Naive thymus-derived CD4-positive, alpha-beta T cell (primary cell): ENCODE results near the gene ACVRL1. TPM values are rescaled to one million over a fixed set of nuclear protein-coding genes. Genes with fewer than 3 reads are reported as not detected.

Experiments used
- ATAC-seq: fragments of 150-1000 bp; cut with Tn5 transposase; 2 replicates; pipeline ENCODE4 v1.10.0; 2021; ENCODE audit warnings: mild to moderate bottlenecking, moderate library complexity
- CTCF ChIA-PET: fragments of 350-600 bp; sonication (Branson Sonifier 250); formaldehyde crosslinking; loops from one replicate; lab custom pipeline; 2021; ENCODE audit warnings: antibody characterized with exemption; lab: Charles Lee
- POLR2A ChIA-PET: fragments of 350-600 bp; sonication (Branson Sonifier 250); formaldehyde crosslinking; loops from one replicate; lab custom pipeline; 2021; ENCODE audit warnings: antibody characterized with exemption, inconsistent platforms; lab: Charles Lee
- DNase-seq, 9 donors: peaks; one replicate each; pipeline versions ENCODE4 v3.0.0 to v3.0.0-alpha.2; 2020 to 2022; ENCODE audit warnings: mixed read lengths in 1 of 9
- H3K27ac ChIP-seq: one replicate; pipeline ENCODE4 v1.7.0; 2013; ENCODE audit warnings: mild to moderate bottlenecking, low read depth, low read length, moderate library complexity
- H3K27me3 ChIP-seq, 2 donors: one replicate each; pipeline ENCODE4 v1.7.0; 2013; ENCODE audit warnings: low read length in 2 of 2, mild to moderate bottlenecking in 2 of 2, moderate library complexity in 2 of 2; ENCODE audit not compliant: control insufficient read depth in 2 of 2, insufficient read depth in 2 of 2
- H3K36me3 ChIP-seq, 3 experiments: 1 replicate in 2 of 3; 2 replicates in 1 of 3; pipeline ENCODE4 v1.7.0; 2013; ENCODE audit warnings: low read length in 3 of 3, mild to moderate bottlenecking in 3 of 3, moderate library complexity in 1 of 3; ENCODE audit not compliant: insufficient read depth in 3 of 3, control insufficient read depth in 2 of 3
- H3K4me1 ChIP-seq, 2 donors: one replicate each; pipeline ENCODE4 v1.7.0; 2013; ENCODE audit warnings: low read length in 2 of 2, mild to moderate bottlenecking in 2 of 2, moderate library complexity in 1 of 2; ENCODE audit not compliant: control insufficient read depth in 2 of 2, insufficient read depth in 2 of 2
- H3K4me3 ChIP-seq: 2 replicates; pipeline ENCODE4 v1.7.0; 2013; ENCODE audit warnings: mild to moderate bottlenecking, low read length
- H3K9me3 ChIP-seq, 3 experiments: 1 replicate in 2 of 3; 2 replicates in 1 of 3; pipeline ENCODE4 v1.7.0; 2013; ENCODE audit warnings: low read length in 3 of 3; ENCODE audit not compliant: control insufficient read depth in 2 of 3
- H3K27ac Mint-ChIP-seq, 9 donors: one replicate each; pipeline ENCODE4 v1.8.0; 2020 to 2022; ENCODE audit warnings: mixed read lengths in 9 of 9, mild to moderate bottlenecking in 8 of 9, moderate library complexity in 5 of 9, inconsistent platforms in 2 of 9
- H3K27me3 Mint-ChIP-seq, 5 donors: one replicate each; pipeline ENCODE4 v1.8.0; 2021 to 2022; ENCODE audit warnings: mixed read lengths in 5 of 5, mild to moderate bottlenecking in 1 of 5
- H3K36me3 Mint-ChIP-seq, 5 donors: one replicate each; pipeline ENCODE4 v1.8.0; 2020 to 2022; ENCODE audit warnings: mixed read lengths in 5 of 5, mild to moderate bottlenecking in 3 of 5, inconsistent platforms in 1 of 5
- H3K4me1 Mint-ChIP-seq, 7 donors: one replicate each; pipeline ENCODE4 v1.8.0; 2020 to 2022; ENCODE audit warnings: mixed read lengths in 7 of 7, mild to moderate bottlenecking in 3 of 7, inconsistent platforms in 1 of 7
- H3K4me3 Mint-ChIP-seq, 10 donors: one replicate each; pipeline ENCODE4 v1.8.0; 2020 to 2022; ENCODE audit warnings: mild to moderate bottlenecking in 10 of 10, mixed read lengths in 10 of 10, moderate library complexity in 6 of 10, inconsistent platforms in 2 of 10
- H3K9me3 Mint-ChIP-seq, 11 donors: one replicate each; pipeline ENCODE4 v1.8.0; 2020 to 2022; ENCODE audit warnings: mixed read lengths in 11 of 11, mild to moderate bottlenecking in 4 of 11, inconsistent platforms in 1 of 11, moderate library complexity in 1 of 11
- intact Hi-C, 2 donors: fragments of 100-400 bp; cut with micrococcal nuclease; formaldehyde crosslinking; loops; one replicate each; pipeline ENCODE4 v1.15.1; 2023
- polyA plus RNA-seq, 2 donors: library from polyadenylated mRNA; unstranded; fragments of 300-500 nt; fragmentation: Illumina TruSeq; gene quantifications; one replicate each; pipeline ENCODE4 v1.2.3, GENCODE V29; 2021
- total RNA-seq, 6 experiments: library from RNA in 5 of 6; stranded (reverse) in 5 of 6; gene quantifications; 1 replicate in 5 of 6; 2 replicates in 1 of 6; pipeline ENCODE4 v1.2.3 and lab custom pipeline; 2021 to 2026

ACVRL1 gene
- total and polyA plus RNA-seq, 7 experiments from 2014 or later = 0.64 to 0.70 TPM; not detected in 5

GRCh38 chr12:51923506-51924365, 16.4 kb downstream of the ACVRL1 start:
- Mint-ChIP-seq H3K4me3 (peak overlapping the region in 5 of 10 donors; percentile 21 to 53 (median 44)), H3K36me3 (no peaks in the 10 kb centered on the region), H3K27ac (peak overlapping the region in 1 of 9 donors; percentile 42), H3K9me3 (peaks cover 0 to 1% (median 0%) of the 10 kb centered on the region in 11 donors), H3K27me3 (peaks cover 0 to 13% (median 0%) of the 10 kb centered on the region in 5 donors), H3K4me1 (peaks cover 5 to 12% (median 9%) of the 10 kb centered on the region in 7 donors)
- no peaks in the 10 kb centered on the region for H3K36me3 ChIP-seq
- CTCF ChIA-PET = interaction anchor here (0.8 to 5.5 kb wide), 7 partner anchors 26 to 109 kb away, joined by 3 to 35 read pairs (median 3); no protein-coding TSS in a partner anchor
- intact Hi-C loops = loop anchor here in 1 of 2 donors (1.0 kb wide), 1 partner anchor 100 kb away; no protein-coding TSS in a partner anchor
- H3K27ac ChIP-seq = no peak overlapping the region
- no peaks in the 10 kb centered on the region for H3K9me3 ChIP-seq
- POLR2A ChIA-PET = no interaction called here
- DNase-seq (peak; percentile 12 to 66 (median 42)), ATAC-seq (peak; percentile 83)
- no peak overlapping the region for H3K4me3 ChIP-seq
- no peaks in the 10 kb centered on the region for H3K4me1 ChIP-seq
- H3K27me3 ChIP-seq = peaks cover 0 to 3% of the 10 kb centered on the region in 2 donors

DNA sequence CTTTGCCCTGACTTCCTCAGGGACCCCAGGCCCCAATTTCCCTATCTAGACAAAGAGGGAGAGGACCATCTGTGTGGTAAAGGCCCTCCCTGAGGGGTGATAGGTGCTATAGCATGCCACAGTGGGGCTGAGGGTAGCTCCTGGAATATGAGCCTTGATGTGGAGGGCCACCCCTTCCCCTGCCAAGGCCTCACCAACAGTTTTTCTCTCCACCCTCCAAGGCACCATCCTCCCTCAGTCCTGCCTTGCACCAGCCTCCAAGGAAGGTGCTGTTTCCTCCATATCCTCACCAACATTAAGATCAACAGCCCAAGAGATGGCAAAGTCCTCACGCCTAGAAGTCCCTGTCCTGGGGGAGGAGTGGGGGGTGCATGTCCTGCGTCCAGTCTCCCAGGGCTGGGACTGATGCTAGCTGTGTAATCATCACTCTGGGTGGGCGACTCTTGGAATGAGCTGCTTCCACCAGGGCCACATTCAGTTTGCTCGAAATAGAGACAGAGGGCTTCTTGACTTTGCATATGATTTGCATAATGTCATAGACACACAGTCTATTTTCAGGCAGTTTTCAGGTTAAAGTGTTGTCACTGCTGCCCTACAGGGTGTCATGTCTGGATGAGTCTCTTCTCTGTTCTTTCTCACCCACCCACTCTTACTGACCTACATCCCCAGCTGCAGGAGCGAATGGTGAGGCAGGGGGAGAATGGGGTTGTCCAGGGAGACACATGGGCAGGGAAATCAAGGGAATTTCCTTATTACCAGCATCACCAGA, 17.4 kb downstream of the ACVRL1 start:
- Histone ChIP-seq H3K27me3 (peaks cover 0 to 3% of the 10 kb centered on the region in 2 donors), H3K4me3 (no peak overlapping the region), H3K9me3 (no peaks in the 10 kb centered on the region), H3K27ac (no peak overlapping the region), H3K36me3 (no peaks in the 10 kb centered on the region), H3K4me1 (no peaks in the 10 kb centered on the region)
- H3K27ac Mint-ChIP-seq = no peak overlapping the region
- DNase-seq (no peak), ATAC-seq (no peak)
- no peak overlapping the region for H3K4me3 Mint-ChIP-seq
- POLR2A ChIA-PET = no interaction called here
- intact Hi-C loops = no loop called here
- H3K36me3 Mint-ChIP-seq = no peaks in the 10 kb centered on the region
- CTCF ChIA-PET = interaction anchor here (1.0 to 5.5 kb wide), 4 partner anchors 25 to 101 kb away, joined by 3 to 35 read pairs (median 8); no protein-coding TSS in a partner anchor
- peaks cover 0 to 2% (median 0%) of the 10 kb centered on the region in 11 donors for H3K9me3 Mint-ChIP-seq
- peaks cover 0 to 13% (median 0%) of the 10 kb centered on the region in 5 donors for H3K27me3 Mint-ChIP-seq
- H3K4me1 Mint-ChIP-seq = peaks cover 5 to 12% (median 9%) of the 10 kb centered on the region in 7 donors

- peaks cover 5 to 12% (median 9%) of the 10 kb centered on the region in 7 donors for H3K4me1 Mint-ChIP-seq
Observed at GRCh38 chr12:51925346-51926063, 18.2 kb downstream of the ACVRL1 start.

DNA sequence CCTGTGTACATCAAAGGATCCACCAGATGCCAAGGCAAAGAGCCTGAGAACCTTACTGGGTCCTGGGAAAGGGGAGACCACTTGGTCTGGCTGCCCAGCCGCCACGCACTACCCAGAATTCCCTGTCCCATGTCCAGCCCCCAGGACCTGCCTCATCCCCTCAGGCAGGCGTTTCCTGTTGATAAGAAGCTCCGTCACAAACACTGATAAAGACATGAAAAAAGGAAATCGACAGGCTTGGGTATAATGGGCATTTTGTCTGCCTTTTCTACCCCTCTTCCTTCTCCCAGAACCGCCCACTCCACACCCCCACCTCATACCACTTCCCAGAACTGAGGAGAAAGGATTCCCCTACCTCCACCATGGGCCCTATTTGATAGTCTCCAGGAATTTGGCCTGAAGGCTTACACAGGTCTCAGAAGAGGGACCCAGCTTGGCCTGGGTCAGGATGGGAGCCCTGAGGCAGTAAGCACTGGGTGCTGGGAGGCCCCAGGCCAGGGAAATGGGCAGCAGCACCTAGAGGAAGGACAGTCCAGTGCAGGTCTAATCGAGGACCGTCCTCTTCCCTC, 18.8 kb downstream of the ACVRL1 start:
- H3K27ac Mint-ChIP-seq = no peak overlapping the region
- Histone ChIP-seq H3K4me1 (no peaks in the 10 kb centered on the region), H3K36me3 (no peaks in the 10 kb centered on the region), H3K9me3 (no peaks in the 10 kb centered on the region), H3K27ac (no peak overlapping the region), H3K4me3 (no peak overlapping the region), H3K27me3 (peaks cover 0 to 3% of the 10 kb centered on the region in 2 donors)
- DNase-seq (no peak), ATAC-seq (no peak)
- H3K36me3 Mint-ChIP-seq = no peaks in the 10 kb centered on the region
- no peak overlapping the region for H3K4me3 Mint-ChIP-seq
- ChIA-PET CTCF (interaction anchor here (0.6 to 5.5 kb wide), 3 partner anchors 8 to 97 kb away, joined by 3 to 35 read pairs (median 3); no protein-coding TSS in a partner anchor), POLR2A (interaction anchor here (0.7 kb wide), 1 partner anchor 14 kb away, joined by 3 read pairs; no protein-coding TSS in a partner anchor)
- peaks cover 5 to 12% (median 9%) of the 10 kb centered on the region in 7 donors for H3K4me1 Mint-ChIP-seq
- H3K9me3 Mint-ChIP-seq = peaks cover 0 to 2% (median 0%) of the 10 kb centered on the region in 11 donors
- peaks cover 0 to 13% (median 0%) of the 10 kb centered on the region in 5 donors for H3K27me3 Mint-ChIP-seq
- intact Hi-C loops = loop anchor here (1.0 kb wide), 1 partner anchor 54 kb away; no protein-coding TSS in a partner anchor

More at GRCh38 chr12:51925346-51926063, 18.2 kb downstream of the ACVRL1 start:
- no peaks in the 10 kb centered on the region for H3K9me3 ChIP-seq
- Mint-ChIP-seq H3K27me3 (peaks cover 0 to 13% (median 0%) of the 10 kb centered on the region in 5 donors), H3K9me3 (peaks cover 0 to 2% (median 0%) of the 10 kb centered on the region in 11 donors), H3K36me3 (no peaks in the 10 kb centered on the region), H3K4me3 (no peak overlapping the region), H3K27ac (no peak overlapping the region)
- peaks cover 0 to 3% of the 10 kb centered on the region in 2 donors for H3K27me3 ChIP-seq
- POLR2A ChIA-PET = no interaction called here
- CTCF ChIA-PET = interaction anchor here (0.5 to 5.5 kb wide), 3 partner anchors 39 to 1353 kb away, joined by 3 to 35 read pairs (median 12); no protein-coding TSS in a partner anchor
- H3K27ac ChIP-seq = no peak overlapping the region
- DNase-seq (no peak), ATAC-seq (no peak)
- H3K4me1 ChIP-seq = no peaks in the 10 kb centered on the region
- H3K4me3 ChIP-seq = no peak overlapping the region
- intact Hi-C loops = loop anchor here (1.0 kb wide), 1 partner anchor 55 kb away; no protein-coding TSS in a partner anchor
- no peaks in the 10 kb centered on the region for H3K36me3 ChIP-seq

- no peak overlapping the region for H3K27ac Mint-ChIP-seq
- Histone ChIP-seq H3K27me3 (peaks cover 0 to 3% of the 10 kb centered on the region in 2 donors), H3K9me3 (no peaks in the 10 kb centered on the region), H3K4me3 (no peak overlapping the region), H3K36me3 (no peaks in the 10 kb centered on the region), H3K27ac (no peak overlapping the region), H3K4me1 (no peaks in the 10 kb centered on the region)
- H3K4me1 Mint-ChIP-seq = peaks cover 5 to 12% (median 9%) of the 10 kb centered on the region in 7 donors
- no peaks in the 10 kb centered on the region for H3K36me3 Mint-ChIP-seq
- H3K9me3 Mint-ChIP-seq = peaks cover 0 to 2% (median 0%) of the 10 kb centered on the region in 11 donors
- no peak overlapping the region for H3K4me3 Mint-ChIP-seq
- peak; percentile 49 for ATAC-seq
- H3K27me3 Mint-ChIP-seq = peaks cover 0 to 15% (median 0%) of the 10 kb centered on the region in 5 donors
- peak in 7 of 9 donors; percentile 12 to 60 (median 46) for DNase-seq
- POLR2A ChIA-PET = interaction anchor here (0.7 kb wide), 1 partner anchor 14 kb away, joined by 3 read pairs; no protein-coding TSS in a partner anchor
- CTCF ChIA-PET = interaction anchor here (0.6 to 5.5 kb wide), 4 partner anchors 8 to 97 kb away, joined by 3 to 35 read pairs (median 4); no protein-coding TSS in a partner anchor
- intact Hi-C loops = loop anchor here (1.0 kb wide), 1 partner anchor 54 kb away; no protein-coding TSS in a partner anchor
Observed at GRCh38 chr12:51926718-51927117, 19.4 kb downstream of the ACVRL1 start.
